TTC549 (cell line): ENCODE results near the gene FNDC7.
"Not testable (repeated sequence)": the region's sequence is repeated elsewhere in the genome, so short reads cannot be mapped to it uniquely, and the experiment has no call there.

Source experiments
- FAIRE-seq: peaks from 2 replicates; lab custom pipeline; 2012; peaks lifted over from hg19 to GRCh38; lab: Jason Lieb, UNC

The FNDC7 gene

DNA sequence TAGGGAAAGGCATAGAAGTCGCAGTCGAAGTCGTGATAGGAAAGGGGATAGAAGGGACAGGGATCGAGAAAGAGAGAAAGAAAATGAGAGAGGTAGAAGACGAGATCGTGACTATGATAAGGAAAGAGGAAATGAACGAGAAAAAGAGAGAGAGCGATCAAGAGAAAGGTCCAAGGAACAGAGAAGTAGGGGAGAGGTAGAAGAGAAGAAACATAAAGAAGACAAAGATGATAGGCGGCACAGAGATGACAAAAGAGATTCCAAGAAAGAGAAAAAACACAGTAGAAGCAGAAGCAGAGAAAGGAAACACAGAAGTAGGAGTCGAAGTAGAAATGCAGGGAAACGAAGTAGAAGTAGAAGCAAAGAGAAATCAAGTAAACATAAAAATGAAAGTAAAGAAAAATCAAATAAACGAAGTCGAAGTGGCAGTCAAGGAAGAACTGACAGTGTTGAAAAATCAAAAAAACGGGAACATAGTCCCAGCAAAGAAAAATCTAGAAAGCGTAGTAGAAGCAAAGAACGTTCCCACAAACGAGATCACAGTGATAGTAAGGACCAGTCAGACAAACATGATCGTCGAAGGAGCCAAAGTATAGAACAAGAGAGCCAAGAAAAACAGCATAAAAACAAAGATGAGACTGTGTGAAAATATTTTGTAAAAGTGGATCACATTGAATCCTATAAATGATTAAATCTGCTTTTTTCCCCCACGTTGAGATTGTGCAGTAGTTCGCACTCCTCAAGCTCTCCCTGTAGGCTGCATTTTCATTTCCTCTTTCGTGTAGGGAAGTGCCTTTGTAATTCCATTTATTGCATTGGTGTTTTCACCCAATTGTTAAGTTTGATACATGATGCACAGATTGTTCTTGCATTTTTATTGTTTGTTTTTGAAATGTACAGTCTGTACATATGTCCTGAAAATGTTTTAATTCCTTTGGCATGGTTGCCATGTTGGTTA lies 13.1 kb upstream of the FNDC7 start:
- no peak for FAIRE-seq

- FAIRE-seq = no peak
These were observed 11.4 kb upstream of the FNDC7 start for GRCh38 chr1:108701176-108701849.

GRCh38 chr1:108702109-108702508 lies 10.6 kb upstream of the FNDC7 start:
- not testable (repeated sequence) for FAIRE-seq

DNA sequence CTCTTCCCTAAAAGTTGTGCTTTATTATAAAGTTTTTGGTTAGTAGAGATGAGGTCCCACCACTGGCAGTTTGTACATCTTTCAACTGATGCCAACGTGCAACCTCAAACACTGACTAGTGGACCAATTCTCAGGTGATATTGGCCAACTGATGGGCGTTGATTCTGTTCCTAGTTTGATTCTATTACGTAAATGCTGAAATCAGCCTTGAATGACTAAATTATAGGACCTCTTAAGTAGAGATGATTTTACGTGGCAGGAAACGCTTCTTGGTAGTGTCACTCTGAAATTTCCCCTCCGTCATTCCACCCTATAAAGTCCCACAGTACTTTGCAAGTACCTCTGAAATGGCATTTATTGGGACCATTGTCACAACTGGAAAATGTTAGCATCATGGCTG lies 8.8 kb upstream of the FNDC7 start:
- no peak for FAIRE-seq

GRCh38 chr1:108704496-108704895 lies 8.2 kb upstream of the FNDC7 start:
- FAIRE-seq = no peak

DNA sequence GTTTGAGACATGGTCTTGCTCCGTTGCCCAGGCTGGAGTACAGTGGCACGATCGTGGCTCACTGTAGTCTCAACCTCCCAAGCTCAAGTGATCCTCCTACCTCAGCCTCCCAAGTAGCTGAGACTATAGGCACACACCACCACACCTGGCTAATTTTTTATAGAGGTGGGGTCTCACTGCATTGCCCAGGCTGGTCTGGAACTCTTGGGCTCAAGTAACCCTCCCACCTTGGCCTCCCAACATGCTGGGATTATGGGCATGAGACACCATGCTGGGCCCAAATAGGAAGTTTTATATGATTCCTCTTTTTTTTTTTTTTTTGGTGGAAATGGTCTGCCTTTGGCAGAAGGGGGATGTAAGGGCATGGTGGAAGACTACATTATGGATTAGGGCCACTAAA lies 6.1 kb upstream of the FNDC7 start:
- FAIRE-seq = no peak

DNA sequence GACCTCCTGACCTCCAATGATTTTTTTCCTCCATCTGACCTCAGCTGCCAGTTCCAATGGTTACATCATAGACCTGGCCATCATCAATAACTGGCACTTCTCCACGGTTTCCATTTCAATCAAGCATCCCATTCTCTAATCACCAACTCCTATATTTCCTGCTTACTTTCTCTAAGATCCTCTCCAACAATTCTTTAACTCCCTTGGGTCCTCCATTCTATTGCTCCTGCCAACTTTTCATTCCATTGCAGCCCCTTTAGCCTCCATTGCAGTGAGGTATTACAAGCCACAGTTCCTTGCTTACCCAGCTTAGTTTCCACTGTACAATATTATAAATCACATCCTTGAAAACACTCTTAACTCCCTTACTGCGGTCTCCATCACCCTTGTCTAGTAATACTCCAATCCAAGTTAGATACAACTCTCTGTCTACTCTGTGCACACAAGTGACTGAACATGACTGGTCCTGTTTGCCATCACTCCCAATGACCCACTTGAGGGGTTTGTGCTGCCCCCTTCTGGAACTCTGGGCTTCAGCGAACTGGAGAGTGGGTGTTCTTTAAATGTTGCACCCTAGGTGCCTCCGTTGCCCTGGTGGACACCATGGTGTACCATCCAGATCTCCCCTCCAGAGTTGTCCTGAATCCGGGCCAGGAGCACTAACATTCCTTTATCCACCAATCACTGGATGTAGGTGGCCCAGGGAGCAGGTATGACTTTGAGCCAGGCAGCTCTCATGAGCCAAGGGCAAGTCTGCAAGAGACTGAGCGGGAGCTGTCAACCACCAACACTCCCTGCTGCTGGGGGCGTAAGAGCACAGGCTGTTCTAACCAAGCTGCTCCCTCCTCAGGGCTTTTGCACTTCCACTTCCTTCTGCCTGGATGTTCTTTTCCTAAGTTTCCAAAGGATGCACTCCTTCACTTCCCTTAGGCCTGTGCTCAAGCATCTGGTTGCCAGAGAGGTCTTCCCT lies 3.7 kb upstream of the FNDC7 start:
- no peak for FAIRE-seq

DNA sequence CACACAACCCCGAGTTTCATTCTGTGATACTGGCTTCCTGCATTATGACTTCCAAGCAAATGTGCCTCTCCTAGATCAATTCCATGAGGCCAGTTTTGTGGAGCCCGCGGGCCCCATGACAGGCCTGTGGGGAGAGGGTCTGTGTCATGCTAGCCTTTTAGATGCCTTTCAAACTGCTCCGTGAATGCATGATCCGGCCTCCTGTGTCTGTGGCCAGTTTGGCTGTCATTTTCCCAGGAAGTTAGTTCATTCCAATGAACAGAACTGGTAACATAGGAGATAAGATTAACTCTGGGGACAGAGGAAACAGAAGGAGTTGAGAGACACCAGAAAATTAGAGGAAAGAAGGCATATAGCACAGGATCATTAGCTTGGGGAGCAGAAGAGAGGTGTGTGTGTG lies 3.2 kb downstream of the FNDC7 start:
- FAIRE-seq = no peak

GRCh38 chr1:108716437-108717230 lies 3.9 kb downstream of the FNDC7 start:
- no peak for FAIRE-seq

GRCh38 chr1:108717774-108718316 lies 5.1 kb downstream of the FNDC7 start:
- no peak for FAIRE-seq

DNA sequence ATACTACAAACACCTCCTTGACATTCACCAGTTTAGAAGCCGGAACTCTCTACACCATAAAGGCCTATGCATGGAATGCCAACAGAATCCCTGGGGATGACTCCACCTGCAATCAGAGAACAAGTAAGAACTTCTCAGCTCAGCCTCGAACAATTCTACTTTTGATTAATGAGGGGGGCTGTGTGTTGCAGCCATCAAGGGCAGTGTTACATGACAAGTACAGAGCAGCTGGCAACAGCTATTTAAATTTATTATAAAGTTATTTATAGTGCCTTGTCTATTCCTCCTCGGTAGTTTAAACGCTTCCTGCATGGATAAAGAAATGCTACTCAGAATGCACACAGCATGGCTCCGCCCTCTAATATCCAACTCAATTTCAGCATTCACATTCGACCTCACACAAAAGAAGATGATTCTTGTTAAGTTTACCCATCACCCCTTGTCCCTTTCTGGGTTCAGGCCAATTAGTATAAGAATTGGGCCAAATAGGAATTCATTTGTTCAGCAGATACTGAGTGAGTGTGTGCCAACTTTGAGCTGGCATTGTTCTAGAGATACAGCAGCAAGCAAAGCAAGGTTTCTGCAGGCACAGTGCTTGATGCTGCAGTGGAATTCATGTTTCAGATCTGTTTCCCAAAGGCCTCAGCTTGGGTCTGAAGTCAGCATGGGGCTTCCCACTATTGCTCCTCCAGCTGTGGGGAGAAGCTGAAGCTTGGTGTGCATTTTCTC lies 6.4 kb downstream of the FNDC7 start:
- no peak for FAIRE-seq

- no peak for FAIRE-seq
These were observed 7.1 kb downstream of the FNDC7 start for GRCh38 chr1:108719656-108720435.

- no peak for FAIRE-seq
These were observed 9.6 kb downstream of the FNDC7 start for GRCh38 chr1:108722292-108722691.

DNA sequence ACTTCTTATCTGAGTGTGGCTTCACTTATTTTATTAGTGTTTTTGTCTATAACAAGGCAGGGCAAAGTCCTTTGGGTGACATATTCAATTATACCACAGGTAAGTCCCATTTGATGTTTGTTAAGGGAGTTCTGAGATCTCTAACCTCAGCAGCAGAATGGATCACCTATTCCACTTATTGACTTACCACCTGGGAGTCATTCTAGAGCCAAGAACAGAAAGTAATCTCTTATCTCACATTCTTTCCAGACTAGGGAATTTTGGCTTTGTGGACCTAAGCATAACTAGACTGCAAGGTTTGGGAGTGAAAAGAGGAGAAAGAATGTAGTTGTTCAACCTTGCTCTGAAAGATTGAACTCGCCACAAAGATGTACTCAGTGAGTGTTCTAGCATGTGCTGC lies 13.2 kb downstream of the FNDC7 start:
- no peak for FAIRE-seq

GRCh38 chr1:108728327-108728923 lies 15.7 kb downstream of the FNDC7 start:
- no peak for FAIRE-seq

GRCh38 chr1:108729481-108729880 lies 16.8 kb downstream of the FNDC7 start:
- no peak for FAIRE-seq

DNA sequence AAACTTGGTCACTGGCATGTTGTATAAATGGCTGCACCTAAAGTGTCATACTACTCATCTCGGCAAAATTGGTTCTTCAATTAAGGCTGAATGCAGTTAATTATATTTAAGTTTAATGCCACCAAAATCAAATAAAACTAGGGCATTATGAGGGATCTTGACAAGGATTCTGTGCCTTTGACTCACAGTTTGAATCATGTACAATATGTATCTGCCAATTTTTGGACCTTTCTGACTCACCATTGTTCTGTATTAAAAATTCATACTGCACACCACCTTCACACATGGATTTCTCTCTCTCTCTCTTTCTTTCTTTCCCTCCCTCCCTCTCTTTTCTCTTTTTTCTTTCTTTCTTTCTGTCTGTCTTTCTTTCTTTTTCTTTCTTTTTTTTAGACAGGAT lies 19.7 kb downstream of the FNDC7 start:
- no peak for FAIRE-seq

DNA sequence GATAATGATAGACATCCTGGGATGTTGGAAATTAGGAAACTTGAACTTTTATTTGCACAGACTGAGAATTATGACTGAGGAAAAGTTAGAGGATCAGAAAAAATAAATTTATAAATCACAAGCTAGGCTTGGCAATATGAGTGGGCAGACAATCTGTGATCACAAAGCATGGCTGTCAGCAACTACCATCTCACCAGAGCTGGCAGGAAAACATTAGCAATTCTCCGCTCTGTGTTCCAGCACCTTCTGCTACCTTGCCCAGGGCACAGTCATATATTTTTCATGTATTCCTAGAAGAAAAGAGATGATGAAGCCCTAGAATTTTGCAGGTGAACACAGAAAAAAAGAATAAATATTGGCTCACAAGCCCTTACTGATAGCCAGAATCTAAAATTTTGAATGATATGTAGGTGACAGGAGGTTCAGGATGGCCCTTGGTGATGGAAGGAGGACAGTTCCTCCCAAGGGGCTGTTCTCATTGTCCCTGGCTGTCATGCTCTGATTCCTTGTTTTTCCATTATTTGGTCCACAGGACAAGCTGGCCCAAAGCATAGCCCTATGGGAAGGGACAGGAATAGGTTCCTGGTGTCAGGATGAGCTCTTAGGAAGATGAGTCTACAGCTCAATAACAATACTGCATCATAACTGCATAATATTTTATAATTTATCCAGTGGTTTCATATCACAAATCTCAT lies 21.6 kb downstream of the FNDC7 start:
- no peak for FAIRE-seq

GRCh38 chr1:108742253-108742652 lies 29.5 kb downstream of the FNDC7 start:
- FAIRE-seq = no peak
